Lower lobe of right lung (tissue), 2 donors: ENCODE data around the gene MOAP1. TPM values are rescaled to one million over a fixed set of nuclear protein-coding genes. Genes with fewer than 3 reads are reported as not detected.

ENCODE experiments used
- ATAC-seq, 2 donors: fragments of 200-7000 bp; cut with Tn5 transposase; one replicate each; pipeline ENCODE4 v1.9.1; 2020 to 2022; ENCODE audit warnings: mild to moderate bottlenecking in 2 of 2, moderate library complexity in 2 of 2
- DNase-seq: peaks from one replicate; pipeline ENCODE4 v3.0.0-alpha.2; 2020
- H3K27ac ChIP-seq: fragments of 200-600 bp; one replicate; pipeline ENCODE4 v1.8.0; 2022
- H3K27me3 ChIP-seq: fragments of 200-600 bp; one replicate; pipeline ENCODE4 v1.8.0; 2022; ENCODE audit warnings: low read depth
- H3K36me3 ChIP-seq: fragments of 200-600 bp; one replicate; pipeline ENCODE4 v1.8.0; 2022; ENCODE audit warnings: mild to moderate bottlenecking
- H3K4me1 ChIP-seq: fragments of 200-600 bp; one replicate; pipeline ENCODE4 v1.8.0; 2022
- H3K4me3 ChIP-seq: fragments of 200-600 bp; one replicate; pipeline ENCODE4 v1.8.0; 2022; ENCODE audit warnings: mild to moderate bottlenecking
- H3K9me3 ChIP-seq: fragments of 200-600 bp; one replicate; pipeline ENCODE4 v1.8.0; 2022
- CTCF ChIP-seq: fragments of 200-600 bp; IDR thresholded peaks from one replicate; pipeline ENCODE4 v1.8.0; 2022; ENCODE audit warnings: antibody characterized with exemption, mild to moderate bottlenecking
- intact Hi-C: fragments of 100-400 bp; cut with DNase I; formaldehyde crosslinking; loops from one replicate; pipeline ENCODE4 v1.11.0; 2022
- total RNA-seq: library from RNA; stranded (reverse); fragmentation: NEBNext Ultra II Directional; extraction: Animal tissue kit (Norgen Biotek cat#: 25700); gene quantifications from one replicate; pipeline ENCODE4 v1.2.1, GENCODE V29; 2021
- donor health status: DM: no; HTN: yes; CAD: no; lungs with severe emphysema.

MOAP1 gene
- total RNA-seq, 1 donor from 2014 or later, result 30.3 TPM

DNA sequence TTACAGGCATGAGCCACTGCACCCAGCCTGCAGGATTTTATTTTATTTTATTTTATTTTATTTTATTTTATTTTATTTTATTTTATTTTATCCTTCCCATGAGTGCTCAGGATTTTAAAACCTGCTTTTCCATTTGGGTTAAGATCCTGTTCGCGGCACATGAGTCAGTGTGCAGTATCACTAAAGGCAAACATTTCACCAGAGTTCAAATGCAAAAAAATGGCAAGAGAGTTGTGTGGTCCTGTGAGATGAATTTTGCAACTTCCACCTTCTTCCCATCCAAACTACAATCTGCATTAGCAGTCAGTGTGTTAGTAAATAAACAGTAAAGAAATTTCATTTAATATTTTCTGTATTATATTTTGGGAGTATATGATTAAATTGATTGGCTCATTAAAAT is 29.0 kb downstream of the MOAP1 start:
- DNase-seq (no peak), ATAC-seq (no peak)
- intact Hi-C loops, result no loop called here
- Histone ChIP-seq H3K27ac (no peak overlapping the region), H3K4me1 (peaks cover 5% of the 10 kb centered on the region), H3K36me3 (no peaks in the 10 kb centered on the region), H3K27me3 (no peaks in the 10 kb centered on the region), H3K4me3 (no peak overlapping the region), H3K9me3 (no peaks in the 10 kb centered on the region)
- TF ChIP-seq CTCF, result no peak

DNA sequence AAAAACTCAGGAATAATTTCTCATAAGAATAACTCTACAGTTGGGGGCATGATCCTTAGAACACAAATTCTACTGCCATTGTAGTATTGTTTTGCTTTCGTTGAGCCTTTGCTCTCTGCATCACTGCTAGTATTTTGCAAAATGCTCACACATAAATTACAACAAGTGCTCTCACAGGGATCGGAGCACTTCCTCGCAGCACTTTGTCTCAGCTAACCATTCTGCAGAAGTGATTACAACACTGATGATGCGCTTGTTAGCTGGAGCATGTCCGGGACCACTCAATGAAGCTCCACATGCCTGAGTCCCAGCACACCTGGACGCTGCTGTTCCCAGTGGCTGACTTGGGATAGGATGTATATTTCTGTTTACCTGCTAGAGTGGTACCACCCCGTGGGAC is 31.6 kb downstream of the MOAP1 start:
- no peak for TF ChIP-seq CTCF
- Histone ChIP-seq H3K36me3 (no peaks in the 10 kb centered on the region), H3K27ac (no peak overlapping the region), H3K4me3 (no peak overlapping the region), H3K27me3 (no peaks in the 10 kb centered on the region), H3K9me3 (no peaks in the 10 kb centered on the region), H3K4me1 (peaks cover 12% of the 10 kb centered on the region)
- ATAC-seq (no peak), DNase-seq (no peak)
- intact Hi-C loops, result no loop called here

GRCh38 chr14:93150227-93151208 is 34.2 kb downstream of the MOAP1 start:
- intact Hi-C loops, result no loop called here
- H3K36me3 ChIP-seq, result no peaks in the 10 kb centered on the region

DNA sequence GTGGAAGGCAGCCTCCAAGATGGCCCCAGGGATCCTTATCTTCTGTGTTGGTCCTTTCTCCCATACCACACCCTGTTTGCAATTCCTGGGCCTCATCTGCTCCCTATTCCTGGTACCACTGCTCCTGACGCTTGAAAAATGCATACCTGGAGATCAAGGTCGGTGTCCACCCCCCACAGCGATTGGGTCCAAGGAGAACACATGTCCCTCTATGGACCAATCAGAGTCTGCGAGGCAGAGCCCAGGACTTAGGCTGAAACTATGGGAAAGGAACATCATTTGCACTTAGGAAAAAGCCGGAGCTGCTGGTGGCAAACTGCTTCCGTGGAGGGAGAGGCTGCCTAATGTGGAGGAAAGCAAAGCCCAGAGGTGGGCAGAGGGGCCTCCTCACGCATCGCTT is 35.7 kb downstream of the MOAP1 start:
- Histone ChIP-seq H3K4me1 (peaks cover 12% of the 10 kb centered on the region), H3K27ac (no peak overlapping the region), H3K4me3 (no peak overlapping the region), H3K36me3 (no peaks in the 10 kb centered on the region), H3K27me3 (no peaks in the 10 kb centered on the region), H3K9me3 (no peaks in the 10 kb centered on the region)
- intact Hi-C loops, result no loop called here
- ATAC-seq (no peak), DNase-seq (no peak)
- TF ChIP-seq CTCF, result no peak

More at GRCh38 chr14:93150227-93151208, 34.2 kb downstream of the MOAP1 start:
- TF ChIP-seq CTCF, result no peak
- Histone ChIP-seq H3K4me1 (peaks cover 12% of the 10 kb centered on the region), H3K9me3 (no peaks in the 10 kb centered on the region), H3K27me3 (no peaks in the 10 kb centered on the region), H3K27ac (no peak overlapping the region), H3K4me3 (peak overlapping the region; percentile 26)
- no peak for DNase-seq
- ATAC-seq, result peak; percentile 68 to 74

- Histone ChIP-seq H3K4me1 (peaks cover 11% of the 10 kb centered on the region), H3K27me3 (no peaks in the 10 kb centered on the region), H3K27ac (no peak overlapping the region), H3K9me3 (no peaks in the 10 kb centered on the region), H3K36me3 (no peaks in the 10 kb centered on the region), H3K4me3 (no peak overlapping the region)
- DNase-seq (no peak), ATAC-seq (no peak)
- no peak for TF ChIP-seq CTCF
- intact Hi-C loops, result no loop called here
Measured at GRCh38 chr14:93146119-93146518, 38.6 kb downstream of the MOAP1 start.
